Measurements from ENCODE around the gene SAMD4A.

GRCh38 chr14:54554401-54554800, 12.5 kb upstream of the SAMD4A start:
- TF ChIP-seq EZH2 (IDR thresholded peaks at IDR 0.05) = no peak
- no peak for TF ChIP-seq FOXP2 (optimal IDR thresholded peaks at IDR 0.05; ENCODE audit: control extremely low read depth, extremely low read length, insufficient read depth)
- no peak for TF ChIP-seq POLR2AphosphoS5 (IDR thresholded peaks at IDR 0.05; ENCODE audit: borderline replicate concordance, low read depth, low read length)
